Mucosa of rectum (tissue), 2 donors: Measurements from ENCODE around the gene TAF4.
"Not testable (repeated sequence)": the region's sequence is repeated elsewhere in the genome, so short reads cannot be mapped to it uniquely, and the experiment has no call there.

Source experiments
- H3K27ac ChIP-seq, 2 donors: one replicate each; pipeline ENCODE4 v1.7.0; 2013; ENCODE audit warnings: inconsistent platforms in 2 of 2, low read depth in 2 of 2, low read length in 2 of 2
- H3K27me3 ChIP-seq, 2 donors: one replicate each; pipeline ENCODE4 v1.7.0; 2013; ENCODE audit warnings: low read length in 2 of 2; ENCODE audit not compliant: control insufficient read depth in 2 of 2, insufficient read depth in 2 of 2
- H3K36me3 ChIP-seq, 2 donors: one replicate each; pipeline ENCODE4 v1.7.0; 2013; ENCODE audit warnings: low read length in 2 of 2; ENCODE audit not compliant: control insufficient read depth in 2 of 2, insufficient read depth in 2 of 2
- H3K4me1 ChIP-seq, 2 donors: one replicate each; pipeline ENCODE4 v1.7.0; 2013; ENCODE audit warnings: low read length in 2 of 2, mild to moderate bottlenecking in 1 of 2; ENCODE audit not compliant: control insufficient read depth in 2 of 2, insufficient read depth in 2 of 2
- H3K4me3 ChIP-seq, 2 donors: one replicate each; pipeline ENCODE4 v1.7.0; 2013; ENCODE audit warnings: low read length in 2 of 2
- H3K9ac ChIP-seq, 2 donors: one replicate each; pipeline ENCODE4 v1.7.0; 2013; ENCODE audit warnings: low read length in 2 of 2, low read depth in 1 of 2, mild to moderate bottlenecking in 1 of 2
- H3K9me3 ChIP-seq, 2 donors: one replicate each; pipeline ENCODE4 v1.7.0; 2013; ENCODE audit warnings: low read length in 2 of 2; ENCODE audit not compliant: control insufficient read depth in 2 of 2
- donor health status: healthy.
- donor health status: Normal muscosa, but diverticular disease.

Gene TAF4

GRCh38 chr20:61990484-61990883 lies 75.2 kb downstream of the TAF4 start:
- no peak overlapping the region for H3K27ac ChIP-seq
- H3K27me3 ChIP-seq, result no peaks in the 10 kb centered on the region
- peaks cover 0 to 7% of the 10 kb centered on the region in 2 donors for H3K9me3 ChIP-seq
- H3K4me3 ChIP-seq, result no peak overlapping the region
- no peaks in the 10 kb centered on the region for H3K4me1 ChIP-seq
- H3K9ac ChIP-seq, result no peak overlapping the region
- H3K36me3 ChIP-seq, result peaks cover 60 to 71% of the 10 kb centered on the region in 2 donors

- no peak overlapping the region for H3K27ac ChIP-seq
- no peak overlapping the region for H3K9ac ChIP-seq
- H3K4me3 ChIP-seq, result no peak overlapping the region
- peaks cover 0 to 7% of the 10 kb centered on the region in 2 donors for H3K9me3 ChIP-seq
- peaks cover 54 to 65% of the 10 kb centered on the region in 2 donors for H3K36me3 ChIP-seq
- H3K4me1 ChIP-seq, result no peaks in the 10 kb centered on the region
- no peaks in the 10 kb centered on the region for H3K27me3 ChIP-seq
Observed at GRCh38 chr20:61989741-61990140, 75.9 kb downstream of the TAF4 start.

GRCh38 chr20:61988665-61989064 lies 77.0 kb downstream of the TAF4 start:
- Histone ChIP-seq H3K36me3 (peaks cover 52 to 65% of the 10 kb centered on the region in 2 donors), H3K4me1 (no peaks in the 10 kb centered on the region), H3K9ac (no peak overlapping the region), H3K9me3 (peaks cover 0 to 7% of the 10 kb centered on the region in 2 donors), H3K4me3 (no peak overlapping the region), H3K27ac (no peak overlapping the region), H3K27me3 (no peaks in the 10 kb centered on the region)

DNA sequence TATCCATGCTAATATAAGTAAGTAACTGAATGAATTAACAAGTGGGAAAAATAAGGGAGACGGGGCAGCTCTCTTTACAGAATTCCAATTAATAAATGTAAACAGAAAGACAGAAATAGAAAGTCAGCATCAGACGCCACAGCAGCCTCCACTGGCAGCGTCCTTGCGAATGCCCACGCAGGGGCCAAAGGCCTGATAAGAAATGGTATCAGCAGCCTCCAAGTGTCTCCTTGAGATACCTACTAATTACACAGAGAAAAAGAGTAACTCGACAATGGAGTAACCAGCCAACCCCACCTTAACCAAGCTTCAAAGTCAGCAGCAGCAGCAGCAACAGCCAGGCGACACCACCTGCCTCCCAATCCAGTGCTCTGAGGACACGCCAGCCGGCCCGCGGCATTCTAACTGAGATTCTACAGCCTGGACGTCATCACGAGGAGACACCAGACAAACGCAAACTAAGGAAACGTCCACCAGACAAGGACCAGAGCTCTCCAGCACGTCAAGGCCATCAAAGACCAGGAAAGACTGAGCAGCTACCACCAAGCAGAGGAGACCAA lies 78.8 kb downstream of the TAF4 start:
- H3K4me1 ChIP-seq, result no peaks in the 10 kb centered on the region
- peaks cover 37 to 51% of the 10 kb centered on the region in 2 donors for H3K36me3 ChIP-seq
- no peaks in the 10 kb centered on the region for H3K27me3 ChIP-seq
- no peak overlapping the region for H3K27ac ChIP-seq
- H3K9me3 ChIP-seq, result peaks cover 0 to 4% of the 10 kb centered on the region in 2 donors
- H3K4me3 ChIP-seq, result no peak overlapping the region
- no peak overlapping the region for H3K9ac ChIP-seq

GRCh38 chr20:61985096-61985495 lies 80.6 kb downstream of the TAF4 start:
- H3K9ac ChIP-seq, result no peak overlapping the region
- no peaks in the 10 kb centered on the region for H3K27me3 ChIP-seq
- H3K36me3 ChIP-seq, result peaks cover 37 to 39% of the 10 kb centered on the region in 2 donors
- H3K27ac ChIP-seq, result no peak overlapping the region
- no peaks in the 10 kb centered on the region for H3K9me3 ChIP-seq
- no peaks in the 10 kb centered on the region for H3K4me1 ChIP-seq
- no peak overlapping the region for H3K4me3 ChIP-seq

GRCh38 chr20:61984431-61984830 lies 81.2 kb downstream of the TAF4 start:
- H3K4me1 ChIP-seq, H3K9me3 ChIP-seq, H3K9ac ChIP-seq, H3K27ac ChIP-seq, H3K27me3 ChIP-seq, H3K4me3 ChIP-seq: not testable (repeated sequence)
- H3K36me3 ChIP-seq, result peaks cover 32 to 36% of the 10 kb centered on the region in 2 donors

DNA sequence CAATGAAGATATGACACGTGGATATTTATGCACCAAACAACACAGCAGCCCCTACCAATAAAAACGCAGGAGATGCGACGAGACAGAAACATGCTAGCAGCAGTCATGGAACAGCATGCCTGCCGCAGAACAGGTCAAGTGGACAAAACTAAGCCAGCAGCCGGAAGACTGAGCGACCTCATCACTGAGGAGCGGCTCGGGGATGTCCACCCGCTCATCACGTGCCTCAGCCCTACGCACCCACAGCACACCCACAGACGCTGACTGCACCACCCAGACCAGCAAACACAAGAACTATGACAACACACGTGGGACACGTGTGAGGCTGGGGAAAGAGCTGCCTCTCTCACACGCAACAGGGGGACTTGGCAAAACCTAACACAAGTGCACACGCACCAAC lies 81.7 kb downstream of the TAF4 start:
- no peak overlapping the region for H3K27ac ChIP-seq
- no peak overlapping the region for H3K4me3 ChIP-seq
- no peaks in the 10 kb centered on the region for H3K9me3 ChIP-seq
- H3K36me3 ChIP-seq, result peaks cover 30 to 36% of the 10 kb centered on the region in 2 donors
- H3K4me1 ChIP-seq, result no peaks in the 10 kb centered on the region
- H3K27me3 ChIP-seq, result no peaks in the 10 kb centered on the region
- H3K9ac ChIP-seq, result no peak overlapping the region

DNA sequence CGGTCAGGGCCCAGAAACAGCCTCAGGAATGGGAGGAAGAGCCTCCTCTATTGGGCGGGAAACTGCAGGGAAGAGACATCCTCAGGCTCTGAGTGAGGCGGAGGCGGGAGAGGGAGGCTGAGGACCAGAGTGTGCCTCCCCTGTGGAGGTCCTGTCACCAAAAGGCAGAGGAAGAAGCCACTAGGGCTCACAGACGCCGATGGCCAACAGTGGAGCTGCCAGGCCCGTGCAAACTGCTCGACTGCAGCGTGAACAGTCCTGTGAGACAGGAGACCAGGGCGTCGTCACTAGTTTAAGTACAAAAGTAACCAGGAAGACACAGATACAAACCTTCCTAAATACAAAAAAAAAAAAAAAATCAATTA lies 82.7 kb downstream of the TAF4 start:
- peaks cover 23 to 35% of the 10 kb centered on the region in 2 donors for H3K36me3 ChIP-seq
- H3K27ac ChIP-seq, result no peak overlapping the region
- no peaks in the 10 kb centered on the region for H3K27me3 ChIP-seq
- H3K9ac ChIP-seq, result no peak overlapping the region
- no peaks in the 10 kb centered on the region for H3K9me3 ChIP-seq
- H3K4me3 ChIP-seq, result no peak overlapping the region
- H3K4me1 ChIP-seq, result no peaks in the 10 kb centered on the region

DNA sequence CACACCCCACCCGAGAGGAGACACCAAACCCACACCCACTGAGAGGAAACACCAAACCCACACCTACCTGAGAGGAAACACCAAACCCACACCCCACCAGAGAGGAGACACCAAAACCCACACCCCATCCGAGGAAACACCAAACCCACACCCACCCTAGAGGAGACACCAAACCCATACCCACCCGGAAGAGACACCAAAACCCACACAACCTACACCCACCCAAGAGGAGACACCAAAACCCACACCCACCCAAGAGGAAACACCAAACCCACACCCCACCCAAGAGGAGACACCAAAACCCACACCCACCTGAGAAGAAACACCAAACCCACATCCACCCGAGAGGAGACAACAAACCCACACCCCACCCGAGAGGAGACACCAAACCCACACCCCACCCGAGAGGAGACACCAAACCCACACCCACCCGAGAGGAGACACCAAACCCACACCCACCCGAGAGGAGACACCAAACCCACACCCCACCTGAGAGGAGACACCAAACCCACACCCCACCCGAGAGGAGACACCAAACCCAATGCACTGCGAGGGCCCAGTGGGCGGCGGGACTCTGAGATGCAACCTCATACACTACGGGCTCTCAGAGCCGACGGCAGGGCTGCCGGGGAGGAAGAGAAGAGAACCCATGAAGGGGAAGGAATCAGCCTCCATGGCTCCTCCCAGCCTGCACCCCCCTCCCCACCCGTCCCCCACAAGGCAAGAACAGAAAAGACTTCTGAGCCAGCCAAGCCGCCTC lies 83.3 kb downstream of the TAF4 start:
- H3K4me1 ChIP-seq, result no peaks in the 10 kb centered on the region
- H3K9me3 ChIP-seq, result no peaks in the 10 kb centered on the region
- H3K27me3 ChIP-seq, result no peaks in the 10 kb centered on the region
- H3K36me3 ChIP-seq, result peaks cover 19 to 30% of the 10 kb centered on the region in 2 donors
- H3K4me3 ChIP-seq, result no peak overlapping the region
- no peak overlapping the region for H3K27ac ChIP-seq
- no peak overlapping the region for H3K9ac ChIP-seq

GRCh38 chr20:61981691-61982090 lies 84.0 kb downstream of the TAF4 start:
- not testable (repeated sequence) for H3K27ac ChIP-seq, H3K4me3 ChIP-seq, H3K27me3 ChIP-seq, H3K9me3 ChIP-seq, H3K9ac ChIP-seq, H3K4me1 ChIP-seq
- peaks cover 14 to 25% of the 10 kb centered on the region in 2 donors for H3K36me3 ChIP-seq
